IMR-90 (cell line): ENCODE data around the gene PCDHGB3. TPM values are rescaled to one million over a fixed set of nuclear protein-coding genes. Genes with fewer than 3 reads are reported as not detected.

ENCODE experiments used
- ATAC-seq: fragments of 200-7000 bp; cut with Tn5 transposase; 2 replicates; pipeline ENCODE4 v1.9.1; 2020; ENCODE audit warnings: low read depth, mild to moderate bottlenecking, moderate library complexity
- BruUV-seq: library from RNA; stranded (reverse); fragments of 400-500 nt; replicated peaks from 2 replicates; lab custom pipeline; 2021; lab: Mats Ljungman, UMichigan
- CTCF ChIA-PET: fragments of 300-600 bp; formaldehyde crosslinking; extraction: SDS; loops from one replicate; lab custom pipeline; 2021; ENCODE audit warnings: antibody characterized with exemption; lab: Yijun Ruan, JAX
- POLR2A ChIA-PET: fragments of 300-600 bp; sonication (Branson Sonifier 250); formaldehyde crosslinking; loops from one replicate; lab custom pipeline; 2022; ENCODE audit warnings: antibody characterized with exemption; ENCODE audit not compliant: unreplicated experiment; lab: Charles Lee
- DNase-seq: peaks from one replicate; pipeline ENCODE4 v3.0.0; 2013
- H2AFZ ChIP-seq: replicated peaks from 2 replicates; pipeline ENCODE3; 2013; ENCODE audit warnings: low read length, mild to moderate bottlenecking; ENCODE audit not compliant: poor library complexity
- H2AK5ac ChIP-seq: 2 replicates; pipeline ENCODE4 v1.6.1; 2013; ENCODE audit warnings: low read depth, low read length, inconsistent platforms
- H2AK9ac ChIP-seq: replicated peaks from 2 replicates; pipeline ENCODE3; 2013; ENCODE audit warnings: mild to moderate bottlenecking, low read depth, low read length, moderate library complexity; ENCODE audit not compliant: poor library complexity
- H2BK120ac ChIP-seq: 2 replicates; pipeline ENCODE4 v1.6.1; 2013; ENCODE audit warnings: low read depth, low read length, inconsistent platforms
- H2BK15ac ChIP-seq: 3 replicates; pipeline ENCODE4 v1.6.1; 2013; ENCODE audit warnings: low read depth, low read length, inconsistent platforms
- H2BK20ac ChIP-seq: 2 replicates; pipeline ENCODE4 v1.6.1; 2013; ENCODE audit warnings: low read depth, mild to moderate bottlenecking, inconsistent platforms, low read length, moderate library complexity
- H2BK5ac ChIP-seq: 2 replicates; pipeline ENCODE4 v1.6.1; 2013; ENCODE audit warnings: mild to moderate bottlenecking, low read depth, low read length, inconsistent platforms; ENCODE audit not compliant: poor library complexity, severe bottlenecking
- H3K14ac ChIP-seq: replicated peaks from 2 replicates; pipeline ENCODE4 v1.6.1; 2013; ENCODE audit warnings: low read depth, low read length, inconsistent platforms
- H3K18ac ChIP-seq: 2 replicates; pipeline ENCODE4 v1.6.1; 2013; ENCODE audit warnings: low read depth, low read length, control low read depth
- H3K23ac ChIP-seq: 2 replicates; pipeline ENCODE4 v1.6.1; 2013; ENCODE audit warnings: low read depth, low read length, inconsistent platforms
- H3K27ac ChIP-seq: 2 replicates; pipeline ENCODE4 v1.5.1; 2013; ENCODE audit warnings: mild to moderate bottlenecking, control low read depth, low read length; ENCODE audit not compliant: insufficient read depth
- H3K27me3 ChIP-seq: 2 replicates; pipeline ENCODE4 v1.6.1; 2013; ENCODE audit warnings: low read length; ENCODE audit not compliant: control insufficient read depth, insufficient read depth
- H3K36me3 ChIP-seq: 2 replicates; pipeline ENCODE4 v1.6.1; 2013; ENCODE audit warnings: low read length, mixed read lengths; ENCODE audit not compliant: control insufficient read depth, insufficient read depth
- H3K4ac ChIP-seq: 2 replicates; pipeline ENCODE4 v1.6.1; 2013; ENCODE audit warnings: low read depth, low read length, inconsistent platforms
- H3K4me1 ChIP-seq: 2 replicates; pipeline ENCODE4 v1.6.1; 2013; ENCODE audit warnings: low read length, mixed read lengths; ENCODE audit not compliant: control insufficient read depth, insufficient read depth
- H3K4me2 ChIP-seq: 2 replicates; pipeline ENCODE4 v1.6.1; 2013; ENCODE audit warnings: low read depth, mild to moderate bottlenecking, control low read depth, low read length, moderate library complexity
- H3K4me3 ChIP-seq: 2 replicates; pipeline ENCODE4 v1.5.1; 2013; ENCODE audit warnings: low read depth, mild to moderate bottlenecking, control low read depth, low read length, moderate library complexity; ENCODE audit not compliant: insufficient read depth
- H3K56ac ChIP-seq: 2 replicates; pipeline ENCODE4 v1.6.1; 2013; ENCODE audit warnings: low read length, inconsistent platforms; ENCODE audit not compliant: insufficient read depth; ENCODE audit errors: extremely low read depth
- H3K79me1 ChIP-seq, 2 experiments: 2 replicates each; pipeline ENCODE4 v1.6.1; 2013; ENCODE audit warnings: low read length in 2 of 2, inconsistent platforms in 1 of 2, low read depth in 1 of 2
- H3K9ac ChIP-seq: 2 replicates; pipeline ENCODE4 v1.6.1; 2013; ENCODE audit warnings: low read depth, low read length, control low read depth
- H3K9me1 ChIP-seq: 2 replicates; pipeline ENCODE4 v1.6.1; 2013; ENCODE audit warnings: low read length, inconsistent platforms; ENCODE audit not compliant: insufficient read depth
- H3K9me3 ChIP-seq: 2 replicates; pipeline ENCODE4 v1.6.1; 2013; ENCODE audit warnings: low read length; ENCODE audit not compliant: control insufficient read depth, insufficient read depth
- H4K20me1 ChIP-seq: 2 replicates; pipeline ENCODE4 v1.6.1; 2013; ENCODE audit warnings: low read length, inconsistent platforms; ENCODE audit not compliant: insufficient read depth
- H4K5ac ChIP-seq: 2 replicates; pipeline ENCODE4 v1.6.1; 2013; ENCODE audit warnings: mild to moderate bottlenecking, low read depth, low read length, control low read depth
- H4K8ac ChIP-seq, 2 experiments: 2 replicates each; pipeline ENCODE4 v1.6.1; 2013; ENCODE audit warnings: low read depth in 2 of 2, low read length in 2 of 2, control low read depth in 1 of 2, inconsistent platforms in 1 of 2
- H4K91ac ChIP-seq: 2 replicates; pipeline ENCODE4 v1.6.1; 2013; ENCODE audit warnings: low read depth, low read length, inconsistent platforms; ENCODE audit not compliant: insufficient read depth
- BHLHE40 ChIP-seq: fragments of 150-350 bp; IDR thresholded peaks from 2 replicates; pipeline ENCODE4 v1.6.1; 2016; ENCODE audit warnings: mild to moderate bottlenecking, low read depth, low read length
- CHD1 ChIP-seq: IDR thresholded peaks from 2 replicates; pipeline ENCODE4 v1.6.1; 2012; ENCODE audit warnings: low read depth, low read length, improper control_type of control experiment
- MAFK ChIP-seq: IDR thresholded peaks from 2 replicates; pipeline ENCODE4 v1.6.1; 2012; ENCODE audit warnings: low read depth, low read length, improper control_type of control experiment
- MAZ ChIP-seq: IDR thresholded peaks from 2 replicates; pipeline ENCODE4 v1.6.1; 2012; ENCODE audit warnings: low read depth, mild to moderate bottlenecking, low read length, improper control_type of control experiment, moderate library complexity, borderline replicate concordance
- MXI1 ChIP-seq: IDR thresholded peaks from 2 replicates; pipeline ENCODE4 v1.6.1; 2012; ENCODE audit warnings: low read depth, mild to moderate bottlenecking, low read length, moderate library complexity, borderline replicate concordance
- POLR2A ChIP-seq: IDR thresholded peaks from 2 replicates; pipeline ENCODE4 v1.6.1; 2012; ENCODE audit warnings: mild to moderate bottlenecking, low read depth, low read length
- RAD21 ChIP-seq: IDR thresholded peaks from 2 replicates; pipeline ENCODE4 v1.6.1; 2012; ENCODE audit warnings: low read length, improper control_type of control experiment
- RCOR1 ChIP-seq: IDR thresholded peaks from 2 replicates; pipeline ENCODE4 v1.6.1; 2012; ENCODE audit warnings: mild to moderate bottlenecking, low read length, improper control_type of control experiment; ENCODE audit not compliant: insufficient replicate concordance
- RFX5 ChIP-seq: IDR thresholded peaks from 2 replicates; pipeline ENCODE4 v1.8.0; 2012; ENCODE audit warnings: low read depth, mild to moderate bottlenecking, low read length, moderate library complexity
- SMC3 ChIP-seq: fragments of 150-350 bp; IDR thresholded peaks from 2 replicates; pipeline ENCODE4 v1.6.1; 2016; ENCODE audit warnings: low read depth, mild to moderate bottlenecking, antibody characterized with exemption, low read length, moderate library complexity
- WGBS, 2 experiments: methylation state at CpG; one replicate each; pipeline versions ENCODE4 v1.1.5 to v1.1.7; 2013; ENCODE audit warnings: missing lambda C conversion rate in 2 of 2; ENCODE audit not compliant: insufficient read length in 1 of 2; ENCODE audit errors: extremely low coverage in 2 of 2; 5-methylcytosine and 5-hydroxymethylcytosine counted together
- dilution Hi-C: fragments of 300-500 bp; cut with HindIII; formaldehyde crosslinking; loops from one replicate; pipeline ENCODE4 v1.14.3; 2018; ENCODE audit warnings: low sequenced_read_pairs; ENCODE audit not compliant: unreplicated experiment
- in situ Hi-C: fragments of 300-500 bp; cut with MboI; formaldehyde crosslinking; loops from 3 replicates; pipeline ENCODE4 v1.14.3; 2019; ENCODE audit warnings: low sequenced_read_pairs, inconsistent platforms, mixed read lengths
- intact Hi-C: fragments of 100-400 bp; cut with micrococcal nuclease; formaldehyde crosslinking; loops from 2 replicates; pipeline ENCODE4 v1.10.0; 2022
- polyA plus RNA-seq, 3 experiments: library from polyadenylated mRNA; depleted of rRNA; stranded (reverse); fragments of >200 nt; gene quantifications; 2 replicates each; pipeline ENCODE4 v1.2.3, GENCODE V29; 2012; ENCODE audit warnings: low replicate concordance in 1 of 3
- total RNA-seq: library from RNA; depleted of rRNA; stranded (reverse); fragments of >200 nt; gene quantifications from 2 replicates; pipeline ENCODE4 v1.2.3, GENCODE V29; 2012
- TF ChIP-seq, protein P1 (sequence below): conservative IDR thresholded peaks from 2 replicates; pipeline ENCODE4 v1.5.1; 2012; ENCODE audit warnings: mild to moderate bottlenecking, low read depth, low read length, improper control_type of control experiment

The PCDHGB3 gene
- total and polyA plus RNA-seq, 2 of the 4 experiments (the other 2 are of a cell fraction) = 3.4 to 5.9 TPM

DNA sequence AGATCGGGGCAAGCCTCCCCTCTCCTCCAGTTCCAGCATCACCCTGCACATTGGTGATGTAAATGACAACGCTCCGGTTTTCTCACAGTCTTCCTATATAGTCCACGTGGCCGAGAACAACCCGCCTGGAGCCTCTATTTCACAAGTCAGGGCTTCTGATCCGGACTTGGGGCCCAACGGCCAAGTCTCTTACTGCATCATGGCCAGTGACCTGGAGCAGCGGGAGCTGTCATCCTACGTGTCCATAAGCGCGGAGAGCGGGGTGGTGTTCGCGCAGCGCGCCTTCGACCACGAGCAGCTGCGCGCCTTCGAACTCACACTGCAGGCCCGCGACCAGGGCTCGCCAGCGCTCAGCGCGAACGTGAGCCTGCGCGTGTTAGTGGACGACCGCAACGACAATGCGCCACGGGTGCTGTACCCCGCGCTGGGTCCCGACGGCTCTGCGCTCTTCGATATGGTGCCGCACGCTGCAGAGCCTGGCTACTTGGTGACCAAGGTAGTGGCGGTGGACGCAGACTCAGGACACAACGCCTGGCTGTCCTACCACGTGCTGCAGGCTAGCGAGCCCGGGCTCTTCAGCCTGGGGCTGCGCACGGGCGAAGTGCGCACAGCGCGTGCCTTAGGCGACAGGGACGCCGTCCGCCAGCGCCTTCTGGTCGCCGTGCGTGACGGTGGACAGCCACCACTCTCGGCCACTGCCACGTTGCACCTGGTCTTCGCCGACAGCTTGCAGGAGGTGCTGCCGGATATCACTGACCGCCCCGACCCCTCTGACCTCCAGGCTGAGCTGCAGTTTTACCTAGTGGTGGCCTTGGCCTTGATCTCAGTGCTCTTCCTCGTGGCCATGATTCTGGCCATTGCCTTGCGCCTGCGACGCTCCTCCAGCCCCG lies 19.4 kb downstream of the PCDHGB3 start (continued):
- TF ChIP-seq MXI1 = no peak

DNA sequence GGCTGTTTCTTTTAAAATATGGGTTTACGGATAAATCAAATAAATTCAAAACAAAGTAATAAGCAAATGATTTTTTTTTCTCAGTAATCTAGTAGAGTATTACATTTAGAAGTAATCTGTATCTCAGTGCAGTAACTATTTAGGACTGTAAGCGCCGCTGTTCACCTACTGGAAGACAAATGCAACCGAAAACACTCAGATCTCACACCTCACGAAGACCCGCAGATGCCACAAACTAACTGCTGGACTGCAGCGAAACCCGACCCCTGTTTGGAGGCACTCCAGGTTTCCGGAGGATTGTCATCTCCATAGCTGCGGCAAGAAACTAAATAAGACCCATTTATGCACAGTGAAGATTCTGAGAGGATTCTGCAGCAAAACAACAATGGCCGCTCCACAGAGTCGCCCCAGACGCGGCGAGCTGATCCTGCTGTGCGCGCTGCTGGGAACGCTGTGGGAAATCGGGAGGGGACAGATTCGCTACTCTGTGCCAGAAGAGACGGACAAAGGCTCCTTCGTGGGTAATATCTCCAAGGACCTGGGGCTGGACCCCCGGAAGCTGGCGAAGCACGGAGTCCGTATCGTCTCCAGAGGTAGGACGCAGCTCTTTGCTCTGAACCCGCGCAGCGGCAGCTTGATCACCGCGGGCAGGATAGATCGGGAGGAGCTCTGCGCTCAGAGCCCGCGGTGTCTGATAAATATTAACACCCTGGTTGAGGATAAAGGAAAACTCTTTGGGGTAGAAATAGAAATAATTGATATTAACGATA lies 22.6 kb downstream of the PCDHGB3 start, which contains the start of gene PCDHGA8:
Gene PCDHGA8 (plus strand): TSS at position 205 of the 770 bp plus-strand sequence. CDS start 181 bp downstream, at position 386.
- ChIA-PET CTCF (no interaction called here), POLR2A (no interaction called here)
- no peak within 1 kb of the TSS for H4K5ac ChIP-seq
- peaks cover 24% of the 10 kb centered on the region for H3K36me3 ChIP-seq
- peak within 1 kb of the TSS; percentile 67 for H2AFZ ChIP-seq
- no peak within 1 kb of the TSS for H3K18ac ChIP-seq
- H3K79me1 ChIP-seq = peaks cover 7% of the 10 kb centered on the region in 2 experiments; a peak in 3 of 4 replicates
- no peak within 1 kb of the TSS for H2BK20ac ChIP-seq
- no TSS peak for BruUV-seq
- in situ Hi-C loops = no loop called here
- no peak within 1 kb of the TSS; the same call in 1 of the 2 replicates for H3K4me2 ChIP-seq
- H3K27me3 ChIP-seq = no peaks in the 10 kb centered on the region
- no peak for TF ChIP-seq BHLHE40
- TF ChIP-seq CHD1 = no peak
- TF ChIP-seq RAD21 = peak; percentile 30; the same call in 1 of the 2 replicates
- TF ChIP-seq MAFK = no peak
- TF ChIP-seq SMC3 = no peak
- TF ChIP-seq MAZ = no peak
- no peak for TF ChIP-seq RCOR1
- TF ChIP-seq, protein P1, sequence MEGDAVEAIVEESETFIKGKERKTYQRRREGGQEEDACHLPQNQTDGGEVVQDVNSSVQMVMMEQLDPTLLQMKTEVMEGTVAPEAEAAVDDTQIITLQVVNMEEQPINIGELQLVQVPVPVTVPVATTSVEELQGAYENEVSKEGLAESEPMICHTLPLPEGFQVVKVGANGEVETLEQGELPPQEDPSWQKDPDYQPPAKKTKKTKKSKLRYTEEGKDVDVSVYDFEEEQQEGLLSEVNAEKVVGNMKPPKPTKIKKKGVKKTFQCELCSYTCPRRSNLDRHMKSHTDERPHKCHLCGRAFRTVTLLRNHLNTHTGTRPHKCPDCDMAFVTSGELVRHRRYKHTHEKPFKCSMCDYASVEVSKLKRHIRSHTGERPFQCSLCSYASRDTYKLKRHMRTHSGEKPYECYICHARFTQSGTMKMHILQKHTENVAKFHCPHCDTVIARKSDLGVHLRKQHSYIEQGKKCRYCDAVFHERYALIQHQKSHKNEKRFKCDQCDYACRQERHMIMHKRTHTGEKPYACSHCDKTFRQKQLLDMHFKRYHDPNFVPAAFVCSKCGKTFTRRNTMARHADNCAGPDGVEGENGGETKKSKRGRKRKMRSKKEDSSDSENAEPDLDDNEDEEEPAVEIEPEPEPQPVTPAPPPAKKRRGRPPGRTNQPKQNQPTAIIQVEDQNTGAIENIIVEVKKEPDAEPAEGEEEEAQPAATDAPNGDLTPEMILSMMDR = peak; percentile 40
- TF ChIP-seq POLR2A = no peak
- TF ChIP-seq RFX5 = no peak
- no peak within 1 kb of the TSS for H3K23ac ChIP-seq
- no peak within 1 kb of the TSS for H3K27ac ChIP-seq
- dilution Hi-C loops = no loop called here
- intact Hi-C loops = no loop called here
- no peak within 1 kb of the TSS for H2BK15ac ChIP-seq
- H2BK5ac ChIP-seq = no peak within 1 kb of the TSS
- no peak within 1 kb of the TSS for H4K8ac ChIP-seq
- H3K4ac ChIP-seq = no peak within 1 kb of the TSS
- H2AK9ac ChIP-seq = peak within 1 kb of the TSS; percentile 28
- no peak within 1 kb of the TSS for H3K9ac ChIP-seq
- H3K4me1 ChIP-seq = peaks cover 1% of the 10 kb centered on the region; the same call in 1 of the 2 replicates
- no peak within 1 kb of the TSS for H2AK5ac ChIP-seq
- ATAC-seq = no peak
- H3K9me3 ChIP-seq = peaks cover 51% of the 10 kb centered on the region
- no peaks in the 10 kb centered on the region for H3K9me1 ChIP-seq
- H2BK120ac ChIP-seq = no peak within 1 kb of the TSS
- no peak within 1 kb of the TSS for H4K91ac ChIP-seq
- no peak within 1 kb of the TSS for H3K56ac ChIP-seq
- no peak within 1 kb of the TSS; the same call in 1 of the 2 replicates for H3K4me3 ChIP-seq
- DNase-seq = peak; percentile 49
- 33% methylated on average over 9 of the region's 38 CpGs; no CpG with 5 or more reads in 1 of the 2 experiments for WGBS, 2 experiments
- H3K14ac ChIP-seq = no peak within 1 kb of the TSS
- H4K20me1 ChIP-seq = no peaks in the 10 kb centered on the region
